SK-N-SH (cell line): ENCODE data around the gene TBC1D12.
A peak's percentile ranks its signal among the peaks of the same experiment; 100 is the strongest.

Experiments
- EZH2phosphoT487 ChIP-seq: fragments of 200-600 bp; sonication (generic); IDR thresholded peaks from 2 replicates; pipeline ENCODE4 v1.6.1; 2017; ENCODE audit warnings: low read depth, mixed run types, mild to moderate bottlenecking, antibody characterized with exemption, moderate library complexity, borderline replicate concordance
- GATA2 ChIP-seq: sonication (generic); formaldehyde crosslinking; IDR thresholded peaks from 2 replicates; pipeline ENCODE4 v1.5.0; 2020; ENCODE audit warnings: mild to moderate bottlenecking, missing genetic modification reagents
- REST ChIP-seq: IDR thresholded peaks from 2 replicates; pipeline ENCODE4 v1.6.1; 2012; ENCODE audit warnings: mild to moderate bottlenecking, low read depth, low read length, moderate library complexity
- TAF1 ChIP-seq: IDR thresholded peaks from 2 replicates; pipeline ENCODE4 v1.6.1; 2012; ENCODE audit warnings: low read depth, mild to moderate bottlenecking, low read length, moderate library complexity, borderline replicate concordance
- TF ChIP-seq, protein P1 (sequence below): fragments of 200-600 bp; sonication (generic); IDR thresholded peaks from 2 replicates; pipeline ENCODE4 v1.6.1; 2017; ENCODE audit warnings: antibody characterized with exemption, mild to moderate bottlenecking, moderate library complexity
- TF ChIP-seq, protein P2 (sequence below): IDR thresholded peaks from 2 replicates; pipeline ENCODE4 v1.4.0; 2012; ENCODE audit warnings: low read depth, borderline replicate concordance
- TF ChIP-seq, protein P3 (sequence below): IDR thresholded peaks from 2 replicates; pipeline ENCODE4 v1.4.0; 2012; ENCODE audit warnings: low read depth, borderline replicate concordance

GRCh38 chr10:94402204-94402842, at the start of gene TBC1D12:
- TF ChIP-seq, protein P1, sequence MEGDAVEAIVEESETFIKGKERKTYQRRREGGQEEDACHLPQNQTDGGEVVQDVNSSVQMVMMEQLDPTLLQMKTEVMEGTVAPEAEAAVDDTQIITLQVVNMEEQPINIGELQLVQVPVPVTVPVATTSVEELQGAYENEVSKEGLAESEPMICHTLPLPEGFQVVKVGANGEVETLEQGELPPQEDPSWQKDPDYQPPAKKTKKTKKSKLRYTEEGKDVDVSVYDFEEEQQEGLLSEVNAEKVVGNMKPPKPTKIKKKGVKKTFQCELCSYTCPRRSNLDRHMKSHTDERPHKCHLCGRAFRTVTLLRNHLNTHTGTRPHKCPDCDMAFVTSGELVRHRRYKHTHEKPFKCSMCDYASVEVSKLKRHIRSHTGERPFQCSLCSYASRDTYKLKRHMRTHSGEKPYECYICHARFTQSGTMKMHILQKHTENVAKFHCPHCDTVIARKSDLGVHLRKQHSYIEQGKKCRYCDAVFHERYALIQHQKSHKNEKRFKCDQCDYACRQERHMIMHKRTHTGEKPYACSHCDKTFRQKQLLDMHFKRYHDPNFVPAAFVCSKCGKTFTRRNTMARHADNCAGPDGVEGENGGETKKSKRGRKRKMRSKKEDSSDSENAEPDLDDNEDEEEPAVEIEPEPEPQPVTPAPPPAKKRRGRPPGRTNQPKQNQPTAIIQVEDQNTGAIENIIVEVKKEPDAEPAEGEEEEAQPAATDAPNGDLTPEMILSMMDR = no peak
- TF ChIP-seq GATA2 (CRISPR knock-in tag) (no peak), TAF1 (peak; percentile 63; the same call in 1 of the 2 replicates), REST (no peak), EZH2phosphoT487 (no peak)
- TF ChIP-seq, protein P2, sequence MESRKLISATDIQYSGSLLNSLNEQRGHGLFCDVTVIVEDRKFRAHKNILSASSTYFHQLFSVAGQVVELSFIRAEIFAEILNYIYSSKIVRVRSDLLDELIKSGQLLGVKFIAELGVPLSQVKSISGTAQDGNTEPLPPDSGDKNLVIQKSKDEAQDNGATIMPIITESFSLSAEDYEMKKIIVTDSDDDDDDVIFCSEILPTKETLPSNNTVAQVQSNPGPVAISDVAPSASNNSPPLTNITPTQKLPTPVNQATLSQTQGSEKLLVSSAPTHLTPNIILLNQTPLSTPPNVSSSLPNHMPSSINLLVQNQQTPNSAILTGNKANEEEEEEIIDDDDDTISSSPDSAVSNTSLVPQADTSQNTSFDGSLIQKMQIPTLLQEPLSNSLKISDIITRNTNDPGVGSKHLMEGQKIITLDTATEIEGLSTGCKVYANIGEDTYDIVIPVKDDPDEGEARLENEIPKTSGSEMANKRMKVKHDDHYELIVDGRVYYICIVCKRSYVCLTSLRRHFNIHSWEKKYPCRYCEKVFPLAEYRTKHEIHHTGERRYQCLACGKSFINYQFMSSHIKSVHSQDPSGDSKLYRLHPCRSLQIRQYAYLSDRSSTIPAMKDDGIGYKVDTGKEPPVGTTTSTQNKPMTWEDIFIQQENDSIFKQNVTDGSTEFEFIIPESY = peak; percentile 70; the same call in 1 of the 2 replicates
- TF ChIP-seq, protein P3, sequence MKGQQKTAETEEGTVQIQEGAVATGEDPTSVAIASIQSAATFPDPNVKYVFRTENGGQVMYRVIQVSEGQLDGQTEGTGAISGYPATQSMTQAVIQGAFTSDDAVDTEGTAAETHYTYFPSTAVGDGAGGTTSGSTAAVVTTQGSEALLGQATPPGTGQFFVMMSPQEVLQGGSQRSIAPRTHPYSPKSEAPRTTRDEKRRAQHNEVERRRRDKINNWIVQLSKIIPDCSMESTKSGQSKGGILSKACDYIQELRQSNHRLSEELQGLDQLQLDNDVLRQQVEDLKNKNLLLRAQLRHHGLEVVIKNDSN = 0 out of 2 replicates have a peak, but pooled peaks have one; percentile 7
